Hematopoietic multipotent progenitor cell treated with erythropoietin and hydrocortisone succinate and interleukin-3 and kit ligand, for 6 days (in vitro differentiated cells): ENCODE results near the gene MVB12B.

ENCODE experiments used
- DNase-seq: peaks from one replicate; pipeline ENCODE4 v3.0.0-alpha.2; 2015

MVB12B gene

DNA sequence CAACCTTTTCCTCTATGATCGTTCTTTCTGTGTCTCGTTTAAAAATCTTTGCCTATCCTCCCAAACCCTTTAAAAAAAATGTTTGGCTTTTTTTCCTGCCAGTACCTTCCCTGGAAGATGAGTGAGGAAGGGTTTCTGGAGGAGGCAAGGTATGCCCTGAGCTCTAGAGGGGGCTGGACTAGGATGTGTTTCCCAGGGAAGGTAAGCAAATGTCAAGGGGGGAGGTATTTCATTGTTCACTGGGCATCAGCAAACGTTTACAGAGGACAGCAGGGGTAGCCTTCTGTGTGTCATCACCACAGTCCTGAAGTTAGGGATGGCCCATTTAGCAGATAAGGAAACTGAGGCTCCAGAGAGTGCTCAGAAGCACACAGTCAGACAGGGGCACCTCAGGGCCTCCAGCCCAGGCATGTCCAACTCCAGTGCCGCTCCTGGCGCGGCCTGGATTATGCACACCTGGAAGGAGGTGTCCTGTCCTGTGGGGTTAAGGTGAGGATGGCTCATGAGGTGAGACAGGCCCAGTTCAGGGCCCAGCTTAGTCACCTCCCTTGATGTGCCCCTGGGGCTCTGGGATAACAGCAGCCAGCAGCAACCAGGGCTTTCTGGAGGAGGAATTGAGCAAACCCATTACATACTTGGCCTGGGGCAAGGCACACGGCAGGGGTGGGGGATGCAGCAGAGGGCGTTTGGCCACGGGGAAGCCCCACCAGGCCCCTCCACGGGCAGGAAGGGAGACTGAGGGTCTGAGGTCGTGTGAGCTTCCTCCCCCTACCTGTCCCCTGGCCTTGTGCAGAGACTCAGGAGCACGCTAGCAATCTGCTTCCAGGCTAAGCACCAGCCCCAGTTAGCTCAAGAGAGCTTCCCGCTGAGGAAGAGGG lies 186.8 kb downstream of the MVB12B start:
- DNase-seq = no peak

DNA sequence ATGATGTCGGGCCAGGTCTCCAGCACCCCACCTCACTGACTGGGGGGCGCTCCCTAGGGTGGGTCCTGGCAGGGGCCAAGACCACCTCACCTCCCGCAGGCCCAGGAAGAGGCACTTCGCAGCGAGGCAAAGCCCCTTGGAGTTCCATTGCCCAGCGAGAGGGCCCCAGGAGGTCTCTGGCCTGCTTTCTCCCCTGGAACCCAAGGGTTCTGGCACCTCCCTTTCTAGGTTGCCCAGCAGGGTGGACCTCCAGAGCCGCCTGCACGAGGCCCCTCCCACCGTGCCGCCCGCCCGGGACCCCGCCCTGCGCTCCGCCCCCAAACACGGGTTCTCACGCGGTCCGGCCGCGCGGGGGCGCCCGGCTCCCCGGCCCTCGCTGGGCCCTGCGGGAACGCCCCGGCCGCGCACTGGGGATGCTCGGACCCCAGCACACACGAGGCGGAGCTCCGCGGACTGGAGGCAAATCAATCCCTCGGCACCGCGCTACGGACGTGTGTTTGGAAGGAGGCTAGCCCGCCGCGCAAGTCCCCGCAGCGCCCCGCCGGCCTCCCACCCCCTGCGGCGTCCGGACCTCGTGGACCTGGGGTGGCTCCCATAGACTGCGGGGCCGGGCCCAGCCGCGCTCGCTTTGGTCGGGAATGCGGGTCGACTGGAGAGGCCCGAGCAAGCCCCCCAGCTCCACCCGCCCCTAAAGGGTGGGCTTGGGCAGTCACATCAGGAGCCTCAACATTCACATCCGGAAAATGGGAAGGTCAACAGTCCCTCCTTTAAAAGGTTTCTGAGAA lies 187.6 kb downstream of the MVB12B start:
- peak; percentile 75 for DNase-seq

GRCh38 chr9:126515001-126515872 lies 188.6 kb downstream of the MVB12B start:
- DNase-seq = no peak

GRCh38 chr9:126515873-126516505 lies 189.4 kb downstream of the MVB12B start:
- DNase-seq = no peak

- no peak for DNase-seq
Measured at GRCh38 chr9:126516561-126516935, 189.9 kb downstream of the MVB12B start.

- DNase-seq = peak; percentile 56
Measured at GRCh38 chr9:126516936-126517832, 190.6 kb downstream of the MVB12B start.

GRCh38 chr9:126517833-126518356 lies 191.3 kb downstream of the MVB12B start:
- no peak for DNase-seq

DNA sequence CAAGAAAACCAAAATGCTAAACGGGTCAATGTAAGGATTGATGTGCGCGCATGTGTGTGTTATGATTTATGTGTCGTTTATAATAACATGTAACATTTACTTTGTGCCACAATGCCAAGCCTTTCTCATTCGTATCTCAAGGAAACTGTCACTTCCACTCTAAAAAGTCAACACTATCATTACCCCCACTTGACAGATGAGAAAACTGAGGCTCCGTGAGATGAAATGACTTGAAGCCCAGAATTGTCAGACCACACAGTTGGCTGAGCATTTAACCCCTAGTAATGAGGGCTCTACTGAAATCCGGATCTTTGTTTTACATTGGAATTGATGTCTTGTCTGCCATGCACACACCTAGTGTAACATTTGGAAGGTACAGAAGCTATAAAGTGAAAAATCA lies 192.1 kb downstream of the MVB12B start:
- DNase-seq = no peak

DNA sequence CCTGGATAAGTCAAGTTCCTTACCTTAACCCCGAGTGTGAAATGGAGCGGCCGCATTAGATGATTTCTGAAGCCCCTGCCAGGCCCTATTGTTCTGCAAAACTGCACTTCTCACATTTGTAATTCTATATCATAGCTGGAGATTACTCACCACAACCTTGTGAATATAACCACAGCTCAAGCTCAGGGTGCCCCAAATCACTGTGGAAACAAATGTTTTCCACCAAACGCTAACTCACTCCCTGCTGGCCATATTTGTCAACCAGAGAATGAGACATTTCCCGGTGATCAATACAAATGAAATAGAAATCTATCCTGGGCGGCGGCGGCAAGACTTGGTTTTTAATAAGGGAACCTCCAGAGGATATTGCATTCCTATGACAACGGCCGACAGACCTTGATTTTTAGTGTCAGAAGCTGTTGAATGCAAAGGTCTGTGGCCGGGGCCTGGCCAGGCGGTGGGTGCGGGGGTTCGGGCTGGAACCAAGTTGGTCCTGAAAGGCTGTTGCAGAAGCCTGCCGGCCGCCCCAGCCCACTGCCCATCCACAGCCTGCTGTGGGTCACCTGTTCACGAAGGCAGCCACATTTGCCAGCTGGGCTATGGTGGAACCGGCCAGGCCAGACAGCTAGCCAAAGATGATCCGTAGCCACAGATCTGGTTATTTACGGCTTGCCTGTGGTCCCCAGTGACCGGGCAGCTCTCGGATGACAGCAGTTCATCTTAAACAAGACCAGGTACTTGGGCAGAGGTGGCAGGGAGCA lies 193.2 kb downstream of the MVB12B start:
- DNase-seq = no peak

DNA sequence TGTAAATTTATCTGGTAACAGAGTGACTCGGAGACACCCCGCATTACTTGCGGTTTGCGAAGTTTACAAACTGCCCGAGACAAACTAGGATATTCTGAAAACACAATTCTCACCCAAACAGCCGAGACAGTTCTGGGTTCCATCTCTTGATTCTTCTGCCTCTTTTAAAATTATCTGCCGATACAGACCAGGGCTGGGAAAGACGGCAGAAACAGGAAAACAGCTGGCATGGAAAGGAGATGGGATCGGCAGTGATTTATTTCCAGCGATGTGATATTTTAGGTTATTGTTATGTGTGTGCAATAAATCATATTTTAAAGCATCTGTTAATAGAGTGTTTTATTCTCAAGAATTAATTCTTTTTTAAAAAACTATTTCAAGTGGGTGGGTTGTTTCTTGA lies 193.8 kb downstream of the MVB12B start:
- DNase-seq = no peak

DNA sequence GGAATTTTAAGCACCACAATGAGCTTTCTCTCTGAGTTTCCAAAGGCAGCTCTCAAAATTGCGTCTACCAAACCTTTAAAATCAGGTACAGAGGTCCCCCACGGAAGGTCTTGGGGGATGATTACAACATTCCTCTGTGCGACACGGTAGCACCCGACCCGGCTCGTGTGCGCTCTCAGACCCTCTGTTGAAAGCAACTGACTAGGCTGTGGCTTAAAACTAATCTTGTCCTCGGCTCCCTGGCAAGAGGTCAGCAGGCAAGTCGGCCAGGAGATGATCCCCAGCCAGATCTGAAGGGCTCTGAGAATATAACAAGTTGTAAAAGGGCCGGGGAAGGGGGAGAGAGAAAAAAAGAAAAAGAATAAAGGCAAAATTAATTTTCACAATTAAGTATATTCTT lies 194.5 kb downstream of the MVB12B start:
- no peak for DNase-seq

GRCh38 chr9:126521551-126521950 lies 194.9 kb downstream of the MVB12B start:
- no peak for DNase-seq

DNA sequence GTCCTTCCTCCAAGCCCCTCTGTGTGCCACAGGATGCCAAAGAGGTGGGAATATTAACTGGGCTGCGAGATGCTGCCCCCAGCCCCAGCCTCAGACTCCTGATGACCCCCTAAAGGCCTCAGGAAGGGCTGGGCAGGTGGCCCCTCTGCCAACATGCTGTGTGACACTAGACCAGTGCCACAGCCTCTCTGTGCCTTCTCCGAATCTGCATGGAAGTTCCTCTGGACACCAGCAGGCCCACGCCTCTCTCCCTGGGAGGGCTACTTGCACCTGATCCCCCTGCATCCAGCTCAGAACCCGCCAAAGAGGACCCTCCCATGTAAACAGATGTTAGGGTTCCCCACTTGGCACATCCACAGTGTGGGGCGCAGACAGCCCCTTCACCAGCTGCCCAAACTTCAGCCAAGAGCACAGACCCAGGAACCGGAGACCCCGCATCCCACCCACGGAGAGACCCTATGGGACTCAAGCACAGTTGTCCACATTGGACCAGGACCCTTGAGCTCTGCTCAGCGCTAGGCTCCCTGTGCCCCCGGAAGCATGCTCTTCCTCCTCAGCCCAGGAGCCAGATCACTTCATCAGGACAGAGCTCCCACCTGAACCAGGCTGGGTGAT lies 195.5 kb downstream of the MVB12B start:
- no peak for DNase-seq

- no peak for DNase-seq
Measured at GRCh38 chr9:126522612-126523356, 196.2 kb downstream of the MVB12B start.

GRCh38 chr9:126523611-126524111 lies 197.0 kb downstream of the MVB12B start:
- DNase-seq = peak; percentile 40

GRCh38 chr9:126524353-126525077 lies 197.9 kb downstream of the MVB12B start:
- DNase-seq = no peak

DNA sequence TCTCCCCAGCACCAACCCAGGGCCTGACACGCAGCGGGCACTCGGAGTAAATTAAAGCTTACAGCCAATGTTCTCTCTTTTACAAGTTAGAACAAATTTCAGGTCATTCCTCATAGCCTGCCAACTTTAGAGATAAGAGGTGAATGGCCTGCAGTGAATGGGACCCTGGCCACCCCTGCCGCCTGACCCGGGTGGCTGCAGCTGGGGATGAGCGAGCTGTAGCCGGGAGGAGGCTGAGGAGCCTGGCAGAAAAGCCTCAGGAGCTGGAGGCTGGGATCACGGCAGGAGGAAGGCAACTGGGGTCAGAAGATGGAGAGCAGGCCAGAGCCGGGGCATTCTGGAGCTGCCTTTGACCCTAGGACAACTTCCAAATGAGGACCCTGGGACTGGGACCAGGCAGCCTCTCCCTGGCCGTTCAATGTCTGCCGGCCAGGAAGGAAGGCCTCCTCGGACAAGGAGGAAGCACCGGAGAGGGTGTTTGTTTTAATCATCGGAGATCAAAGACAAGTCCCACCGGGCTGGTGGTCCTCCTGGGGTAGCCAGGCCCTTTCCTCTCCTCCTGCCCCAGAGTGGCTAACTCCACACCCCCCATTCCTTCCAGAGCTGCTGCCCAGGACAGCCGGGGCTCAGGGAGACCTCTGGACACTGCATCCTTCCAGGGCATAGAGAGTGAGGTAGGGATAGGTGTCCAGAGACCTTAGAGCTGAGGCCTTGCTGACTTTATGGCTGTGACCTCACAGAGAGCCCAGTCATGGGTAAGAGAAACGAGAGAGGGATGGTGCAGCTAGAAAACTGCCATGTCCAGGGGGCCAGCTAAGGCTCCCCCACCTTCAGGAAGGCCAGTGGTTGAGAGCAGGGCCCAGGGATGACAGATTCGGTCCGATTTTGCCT lies 199.8 kb downstream of the MVB12B start:
- DNase-seq = no peak
